Vagina (tissue), 2 donors: Measurements from ENCODE around the gene PIK3CG.
"Not testable (repeated sequence)": the region's sequence is repeated elsewhere in the genome, so short reads cannot be mapped to it uniquely, and the experiment has no call there.

Experiments used
- CTCF ChIP-seq, 3 experiments: fragments of 450-650 bp in 2 of 3; fragments of 200-600 bp in 1 of 3; sonication (generic) in 1 of 3; IDR thresholded peaks; one replicate each; pipeline ENCODE4 v1.5.1; 2017 to 2019; ENCODE audit warnings: antibody characterized with exemption in 3 of 3, mild to moderate bottlenecking in 2 of 3, moderate library complexity in 2 of 3
- POLR2A ChIP-seq, 2 donors: fragments of 450-650 bp; IDR thresholded peaks; one replicate each; pipeline ENCODE4 v1.6.1; 2017; ENCODE audit warnings: antibody characterized with exemption in 2 of 2, mild to moderate bottlenecking in 2 of 2, moderate library complexity in 2 of 2

- TF ChIP-seq CTCF, POLR2A (IDR thresholded peaks at IDR 0.05): not testable (repeated sequence)
Observed at GRCh38 chr7:106830896-106831295, 34.2 kb upstream of the PIK3CG start.
